HCEC 1CT (cell line): ENCODE results near the gene C2orf72.

Experiments
- DNase-seq: peaks from one replicate; pipeline ENCODE4 v3.0.0-alpha.2; 2017

Gene C2orf72

DNA sequence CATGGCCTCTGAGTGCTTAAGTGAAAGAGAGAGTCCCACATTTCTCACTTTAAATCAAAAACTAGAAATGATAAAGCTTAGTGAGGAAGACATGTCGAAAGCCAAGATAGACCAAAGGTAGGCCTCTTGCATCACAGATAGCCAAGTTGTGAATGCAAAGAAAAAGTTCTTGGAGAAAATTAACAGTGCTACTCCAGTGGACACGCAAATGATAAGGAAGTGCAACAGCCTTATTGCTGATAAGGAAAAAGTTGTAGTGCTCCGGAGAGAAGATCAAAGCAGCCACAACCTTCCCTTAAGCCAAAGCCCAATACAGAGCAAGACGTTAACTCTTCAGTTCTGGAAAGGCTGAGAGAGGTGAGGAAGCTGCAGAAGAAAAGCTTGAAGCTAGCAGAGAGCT, 51.4 kb downstream of the C2orf72 start:
- no peak for DNase-seq

GRCh38 chr2:231093933-231094332, 56.6 kb downstream of the C2orf72 start:
- no peak for DNase-seq

DNA sequence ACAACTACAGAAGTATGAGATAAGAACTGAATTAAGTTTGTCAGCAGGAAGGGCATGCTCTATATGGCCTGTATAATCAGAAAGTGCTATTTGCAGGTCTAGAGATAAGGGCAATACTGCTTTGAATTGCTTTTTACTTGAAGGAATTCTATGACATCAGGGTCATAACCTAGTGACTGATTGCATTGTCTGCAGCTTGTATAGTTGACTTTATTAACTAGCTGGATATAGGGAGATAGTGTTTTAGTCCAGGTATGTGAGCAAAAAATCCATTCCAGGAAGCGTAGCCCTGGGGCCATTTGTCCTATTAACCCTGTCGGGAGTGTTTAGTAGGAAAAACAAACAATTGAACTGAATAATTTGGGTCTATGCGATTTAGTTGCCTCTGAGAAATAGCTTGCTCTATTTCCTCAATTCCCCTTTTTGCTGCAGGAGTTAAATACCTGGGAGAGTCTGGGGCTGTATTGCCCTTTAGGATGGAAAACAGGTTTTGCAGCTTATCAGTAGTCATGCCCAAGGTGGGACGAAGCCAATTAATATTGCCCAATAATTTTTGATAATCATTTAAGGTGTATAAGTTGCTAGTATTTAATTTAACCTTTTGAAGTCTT, 57.5 kb downstream of the C2orf72 start:
- no peak for DNase-seq
